Measurements from ENCODE around the gene USPL1.
"Not testable (repeated sequence)": the region's sequence is repeated elsewhere in the genome, so short reads cannot be mapped to it uniquely, and the experiment has no call there.

The USPL1 gene

GRCh38 chr13:30616927-30617314 lies 799 bp upstream of the USPL1 start:
- DNase-seq, result no peak

- no peak for DNase-seq
These were observed 638 bp downstream of the USPL1 start for GRCh38 chr13:30618186-30618929.

- DNase-seq, result no peak
These were observed 1.2 kb downstream of the USPL1 start for GRCh38 chr13:30618930-30619279.

- DNase-seq, result no peak
These were observed 2.0 kb downstream of the USPL1 start for GRCh38 chr13:30619731-30620130.

GRCh38 chr13:30620941-30621340 lies 3.2 kb downstream of the USPL1 start:
- DNase-seq, result no peak

GRCh38 chr13:30622551-30622950 lies 4.8 kb downstream of the USPL1 start:
- no peak for DNase-seq

- no peak for DNase-seq
These were observed 5.7 kb downstream of the USPL1 start for GRCh38 chr13:30623392-30623791.

- no peak for DNase-seq
These were observed 6.9 kb downstream of the USPL1 start for GRCh38 chr13:30624630-30625029.

GRCh38 chr13:30629527-30629926 lies 11.8 kb downstream of the USPL1 start:
- no peak for DNase-seq

- DNase-seq, result no peak
These were observed 16.1 kb downstream of the USPL1 start for GRCh38 chr13:30633861-30634260.

- no peak for DNase-seq
These were observed 17.1 kb downstream of the USPL1 start for GRCh38 chr13:30634838-30635237.

GRCh38 chr13:30638301-30638700 lies 20.6 kb downstream of the USPL1 start:
- no peak for DNase-seq

- DNase-seq, result no peak
These were observed 22.0 kb downstream of the USPL1 start for GRCh38 chr13:30639671-30640070.

- not testable (repeated sequence) for DNase-seq
These were observed 23.5 kb downstream of the USPL1 start for GRCh38 chr13:30641173-30641572.

- no peak for DNase-seq
These were observed 27.9 kb downstream of the USPL1 start for GRCh38 chr13:30645629-30646028.

- DNase-seq, result no peak
These were observed 29.7 kb downstream of the USPL1 start for GRCh38 chr13:30647420-30647819.

GRCh38 chr13:30647824-30648521 lies 30.3 kb downstream of the USPL1 start:
- no peak for DNase-seq

- no peak for DNase-seq
These were observed 30.8 kb downstream of the USPL1 start for GRCh38 chr13:30648522-30649012.

- DNase-seq, result not testable (repeated sequence)
These were observed 33.9 kb downstream of the USPL1 start for GRCh38 chr13:30651648-30652047.

- no peak for DNase-seq
These were observed 35.1 kb downstream of the USPL1 start for GRCh38 chr13:30652746-30653386.

- DNase-seq, result no peak
These were observed 36.7 kb downstream of the USPL1 start for GRCh38 chr13:30654430-30654829.

- DNase-seq, result no peak
These were observed 38.5 kb downstream of the USPL1 start for GRCh38 chr13:30656178-30656577.

- DNase-seq, result no peak
These were observed 42.3 kb downstream of the USPL1 start for GRCh38 chr13:30659980-30660379.

- DNase-seq, result no peak
These were observed 43.1 kb downstream of the USPL1 start for GRCh38 chr13:30660796-30661195.
